GM23248 (cell line): ENCODE data around the gene BTN3A1.

Experiments used
- EZH2 ChIP-seq: fragments of 200-600 bp; sonication (generic); IDR thresholded peaks from 2 replicates; pipeline ENCODE4 v1.6.1; 2018; ENCODE audit warnings: antibody characterized with exemption, mild to moderate bottlenecking; ENCODE audit not compliant: insufficient read depth, poor library complexity, severe bottlenecking
- EZH2phosphoT487 ChIP-seq: fragments of 200-600 bp; sonication (generic); IDR thresholded peaks from 2 replicates; pipeline ENCODE4 v1.6.1; 2018; ENCODE audit warnings: antibody characterized with exemption, moderate library complexity, mild to moderate bottlenecking, low read depth; ENCODE audit not compliant: insufficient read depth

GRCh38 chr6:26382121-26382520 is 20.0 kb upstream of the BTN3A1 start:
- no peak for TF ChIP-seq EZH2
- TF ChIP-seq EZH2phosphoT487: no peak
